Smooth muscle cell (in vitro differentiated cells): Measurements from ENCODE around the gene MBTPS1. TPM values are rescaled to one million over a fixed set of nuclear protein-coding genes. Genes with fewer than 3 reads are reported as not detected.
A peak's percentile ranks its signal among the peaks of the same experiment; 100 is the strongest.

ENCODE experiments used
- DNase-seq: peaks from one replicate; lab custom pipeline; 2025; ENCODE audit not compliant: unreplicated experiment; lab: John Stamatoyannopoulos, UW
- H2AFZ ChIP-seq: fragments of 200-600 bp; sonication (generic); 2 replicates; pipeline ENCODE4 v1.6.0; 2016; ENCODE audit warnings: antibody characterized with exemption, low read depth, mild to moderate bottlenecking
- H3F3A ChIP-seq: fragments of 200-600 bp; sonication (generic); 2 replicates; pipeline ENCODE4 v1.6.0; 2017; ENCODE audit warnings: antibody characterized with exemption, low read depth
- H3K27ac ChIP-seq: fragments of 200-600 bp; sonication (generic); 2 replicates; pipeline ENCODE4 v1.5.1; 2016; ENCODE audit warnings: low read depth, mild to moderate bottlenecking
- H3K27me3 ChIP-seq: fragments of 200-600 bp; sonication (generic); 2 replicates; pipeline ENCODE4 v1.6.1; 2016; ENCODE audit warnings: low read depth, mild to moderate bottlenecking
- H3K36me3 ChIP-seq: fragments of 200-600 bp; sonication (generic); 2 replicates; pipeline ENCODE4 v1.5.1; 2016; ENCODE audit warnings: low read depth
- H3K4me1 ChIP-seq: fragments of 200-600 bp; sonication (generic); 2 replicates; pipeline ENCODE4 v1.5.1; 2016; ENCODE audit warnings: low read depth
- H3K4me2 ChIP-seq: fragments of 200-600 bp; sonication (generic); 2 replicates; pipeline ENCODE4 v1.6.0; 2016; ENCODE audit warnings: mild to moderate bottlenecking
- H3K4me3 ChIP-seq: fragments of 200-600 bp; sonication (generic); 2 replicates; pipeline ENCODE4 v1.5.1; 2016; ENCODE audit warnings: mild to moderate bottlenecking
- H3K79me2 ChIP-seq: fragments of 200-600 bp; sonication (generic); 2 replicates; pipeline ENCODE4 v1.6.0; 2016; ENCODE audit warnings: low read depth, mild to moderate bottlenecking
- H3K9ac ChIP-seq: fragments of 200-600 bp; sonication (generic); 2 replicates; pipeline ENCODE4 v1.6.0; 2016; ENCODE audit warnings: low read depth
- H3K9me3 ChIP-seq: fragments of 200-600 bp; sonication (generic); replicated peaks from 2 replicates; pipeline ENCODE4 v1.5.1; 2016; ENCODE audit warnings: low read depth
- H4K20me1 ChIP-seq: fragments of 200-600 bp; sonication (generic); 2 replicates; pipeline ENCODE4 v1.6.0; 2016; ENCODE audit warnings: low read depth
- WGBS: methylation state at CpG from one replicate; pipeline ENCODE4 v1.1.7; 2016; ENCODE audit warnings: low lambda C conversion rate; 5-methylcytosine and 5-hydroxymethylcytosine counted together
- polyA plus RNA-seq: library from polyadenylated mRNA; unstranded; fragments of >200 nt; fragmentation: Nextera tagmentation; extraction: Ambion mirVana; gene quantifications from 2 replicates; pipeline ENCODE4 v1.2.1, GENCODE V29; 2016
- total RNA-seq: library from RNA; depleted of rRNA; stranded (reverse); fragments of >200 nt; gene quantifications from 2 replicates; pipeline ENCODE4 v1.2.3, GENCODE V29; 2014
- TF ChIP-seq, protein P1 (sequence below): fragments of 200-600 bp; sonication (generic); IDR thresholded peaks from 2 replicates; pipeline ENCODE4 v1.5.1; 2017; ENCODE audit warnings: borderline replicate concordance, mild to moderate bottlenecking, antibody characterized with exemption; ENCODE audit not compliant: insufficient read depth, poor library complexity, severe bottlenecking

MBTPS1 gene
- total and polyA plus RNA-seq, 2 experiments from 2014 or later: 51.9 to 68.9 TPM

DNA sequence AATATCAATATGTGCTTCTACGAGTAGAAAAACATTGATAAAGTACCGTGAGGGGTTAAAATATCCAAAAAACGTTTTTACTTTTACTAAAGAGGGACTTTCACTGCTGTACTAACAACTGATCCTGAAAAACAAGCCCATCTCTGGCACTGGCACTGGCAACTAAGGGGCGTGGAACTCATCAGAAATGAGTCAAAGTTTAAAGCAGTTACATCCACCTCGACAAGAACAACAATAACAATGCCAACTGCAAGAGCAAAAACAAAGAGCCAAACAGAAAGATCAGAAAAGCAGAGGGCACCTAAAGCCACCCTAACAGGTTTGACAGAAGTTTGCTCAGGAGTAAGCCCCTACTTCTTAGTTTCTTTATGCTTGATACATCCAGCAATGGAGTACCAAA lies 13.1 kb downstream of the MBTPS1 start:
- DNase-seq: no peak
- peaks cover 91% of the 10 kb centered on the region for H4K20me1 ChIP-seq
- H3K4me3 ChIP-seq: no peak overlapping the region
- TF ChIP-seq, protein P1, sequence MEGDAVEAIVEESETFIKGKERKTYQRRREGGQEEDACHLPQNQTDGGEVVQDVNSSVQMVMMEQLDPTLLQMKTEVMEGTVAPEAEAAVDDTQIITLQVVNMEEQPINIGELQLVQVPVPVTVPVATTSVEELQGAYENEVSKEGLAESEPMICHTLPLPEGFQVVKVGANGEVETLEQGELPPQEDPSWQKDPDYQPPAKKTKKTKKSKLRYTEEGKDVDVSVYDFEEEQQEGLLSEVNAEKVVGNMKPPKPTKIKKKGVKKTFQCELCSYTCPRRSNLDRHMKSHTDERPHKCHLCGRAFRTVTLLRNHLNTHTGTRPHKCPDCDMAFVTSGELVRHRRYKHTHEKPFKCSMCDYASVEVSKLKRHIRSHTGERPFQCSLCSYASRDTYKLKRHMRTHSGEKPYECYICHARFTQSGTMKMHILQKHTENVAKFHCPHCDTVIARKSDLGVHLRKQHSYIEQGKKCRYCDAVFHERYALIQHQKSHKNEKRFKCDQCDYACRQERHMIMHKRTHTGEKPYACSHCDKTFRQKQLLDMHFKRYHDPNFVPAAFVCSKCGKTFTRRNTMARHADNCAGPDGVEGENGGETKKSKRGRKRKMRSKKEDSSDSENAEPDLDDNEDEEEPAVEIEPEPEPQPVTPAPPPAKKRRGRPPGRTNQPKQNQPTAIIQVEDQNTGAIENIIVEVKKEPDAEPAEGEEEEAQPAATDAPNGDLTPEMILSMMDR: no peak
- H3K27me3 ChIP-seq: no peaks in the 10 kb centered on the region
- no peaks in the 10 kb centered on the region for H3K36me3 ChIP-seq
- H3K79me2 ChIP-seq: peaks cover 68% of the 10 kb centered on the region
- H3K9ac ChIP-seq: no peak overlapping the region
- no peak overlapping the region for H2AFZ ChIP-seq
- no peaks in the 10 kb centered on the region for H3K4me1 ChIP-seq
- H3K4me2 ChIP-seq: no peak overlapping the region
- H3K27ac ChIP-seq: no peak overlapping the region
- H3K9me3 ChIP-seq: no peaks in the 10 kb centered on the region
- WGBS: 83% methylated on average over 5 of the region's 5 CpGs
- H3F3A ChIP-seq: no peaks in the 10 kb centered on the region

DNA sequence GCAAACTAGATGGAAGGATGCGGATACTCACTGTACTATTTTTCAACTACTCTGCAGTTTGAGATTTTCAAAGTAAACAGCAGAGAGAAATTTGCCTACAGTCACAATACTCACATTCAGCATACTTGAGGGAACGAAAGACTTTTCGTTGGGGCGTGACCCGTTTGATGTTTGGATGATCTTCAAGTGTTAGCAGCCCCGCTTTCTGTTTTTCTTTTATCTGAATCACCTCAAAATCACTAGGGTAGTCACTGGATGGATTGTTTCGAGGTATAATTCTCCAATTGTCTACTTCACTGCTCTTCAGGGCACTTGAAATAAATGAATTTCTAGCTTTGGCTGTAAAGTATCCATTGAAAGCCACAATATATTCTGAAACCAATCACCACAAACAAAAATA lies 17.8 kb downstream of the MBTPS1 start:
- H4K20me1 ChIP-seq: peaks cover 60% of the 10 kb centered on the region
- no peak overlapping the region for H3K4me2 ChIP-seq
- 94% methylated on average over 7 of the region's 7 CpGs for WGBS
- H3F3A ChIP-seq: no peaks in the 10 kb centered on the region
- H3K9ac ChIP-seq: no peak overlapping the region
- H3K4me1 ChIP-seq: no peaks in the 10 kb centered on the region
- H3K4me3 ChIP-seq: no peak overlapping the region
- no peaks in the 10 kb centered on the region for H3K9me3 ChIP-seq
- peaks cover 6% of the 10 kb centered on the region for H3K36me3 ChIP-seq
- no peak for DNase-seq
- TF ChIP-seq, protein P1: no peak
- peak overlapping the region; percentile 75 for H3K27ac ChIP-seq
- no peaks in the 10 kb centered on the region for H3K27me3 ChIP-seq
- no peak overlapping the region for H2AFZ ChIP-seq
- peaks cover 27% of the 10 kb centered on the region for H3K79me2 ChIP-seq

DNA sequence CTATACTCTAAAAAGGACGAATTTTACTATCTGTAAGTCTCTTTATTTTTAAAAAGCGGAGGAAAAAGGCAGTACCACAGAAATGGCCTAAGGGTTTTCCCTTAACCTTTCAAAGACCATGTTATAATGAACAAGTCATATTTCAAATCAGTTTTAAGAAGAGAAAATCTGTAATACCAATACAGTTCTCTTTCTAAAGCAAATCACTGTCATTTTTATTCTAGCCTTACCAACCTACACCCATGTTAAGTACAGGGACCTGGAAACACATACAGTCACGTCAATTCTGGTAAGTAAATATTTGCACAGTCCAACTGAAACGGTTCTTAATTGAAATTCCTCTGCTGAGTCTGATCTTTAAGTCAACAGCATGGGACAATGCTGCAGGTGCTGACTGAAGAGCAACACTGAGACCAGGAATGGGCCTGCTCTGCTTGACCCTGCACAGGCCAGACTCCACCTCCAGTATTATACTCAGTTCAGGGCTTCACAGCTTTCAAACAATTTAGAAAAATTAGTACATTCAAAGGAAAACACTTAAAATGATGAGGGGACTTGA lies 20.2 kb downstream of the MBTPS1 start:
- no peak overlapping the region for H3K4me2 ChIP-seq
- no peaks in the 10 kb centered on the region for H3K9me3 ChIP-seq
- no peak overlapping the region for H2AFZ ChIP-seq
- H4K20me1 ChIP-seq: peaks cover 36% of the 10 kb centered on the region
- no peak overlapping the region for H3K27ac ChIP-seq
- no peaks in the 10 kb centered on the region for H3K4me1 ChIP-seq
- peaks cover 6% of the 10 kb centered on the region for H3K79me2 ChIP-seq
- no peaks in the 10 kb centered on the region for H3K27me3 ChIP-seq
- no peak overlapping the region for H3K9ac ChIP-seq
- DNase-seq: no peak
- H3F3A ChIP-seq: no peaks in the 10 kb centered on the region
- 90% methylated on average over 4 of the region's 4 CpGs for WGBS
- no peak overlapping the region for H3K4me3 ChIP-seq
- H3K36me3 ChIP-seq: peaks cover 6% of the 10 kb centered on the region
- TF ChIP-seq, protein P1: no peak

DNA sequence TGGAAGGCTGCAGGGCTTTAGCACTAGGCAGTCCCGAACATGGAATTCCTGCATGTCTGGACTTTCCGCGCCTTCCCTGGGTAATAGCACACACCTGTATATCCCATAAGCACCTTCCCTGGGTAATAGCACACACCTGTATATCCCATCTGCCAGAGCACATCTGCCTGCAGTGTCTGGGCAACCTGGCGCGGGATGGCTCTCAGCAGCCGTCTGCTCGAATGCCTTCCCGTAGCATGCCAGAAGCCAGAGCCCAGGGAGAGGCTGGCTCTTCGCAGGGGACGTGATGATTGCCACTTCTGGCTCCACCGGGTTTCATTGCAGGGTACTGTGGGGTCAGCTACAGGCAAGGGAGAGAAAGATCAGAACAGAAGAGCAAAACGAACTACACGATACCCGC lies 21.3 kb downstream of the MBTPS1 start:
- H3F3A ChIP-seq: no peaks in the 10 kb centered on the region
- 98% methylated on average over 14 of the region's 14 CpGs for WGBS
- H3K27me3 ChIP-seq: no peaks in the 10 kb centered on the region
- H3K27ac ChIP-seq: no peak overlapping the region
- no peaks in the 10 kb centered on the region for H3K9me3 ChIP-seq
- H3K79me2 ChIP-seq: peaks cover 3% of the 10 kb centered on the region
- no peak overlapping the region for H3K4me2 ChIP-seq
- DNase-seq: no peak
- no peak overlapping the region for H2AFZ ChIP-seq
- peaks cover 6% of the 10 kb centered on the region for H3K36me3 ChIP-seq
- no peak overlapping the region for H3K4me3 ChIP-seq
- H3K9ac ChIP-seq: no peak overlapping the region
- peaks cover 30% of the 10 kb centered on the region for H4K20me1 ChIP-seq
- no peaks in the 10 kb centered on the region for H3K4me1 ChIP-seq
- TF ChIP-seq, protein P1: no peak
